H9 (cell line): ENCODE data around the gene OR1J4. TPM values are rescaled to one million over a fixed set of nuclear protein-coding genes. Genes with fewer than 3 reads are reported as not detected.

Source experiments
- DNase-seq: peaks from one replicate; pipeline ENCODE4 v3.0.0-alpha.2; 2017
- H2AFZ ChIP-seq: one replicate; pipeline ENCODE4 v1.6.1; 2013; ENCODE audit warnings: mild to moderate bottlenecking, low read length, control low read depth, moderate library complexity
- H2AK5ac ChIP-seq: 2 replicates; pipeline ENCODE4 v1.6.1; 2013; ENCODE audit warnings: low read length, control low read depth, mixed read lengths; ENCODE audit not compliant: insufficient read length
- H2BK120ac ChIP-seq: one replicate; pipeline ENCODE4 v1.6.1; 2013; ENCODE audit warnings: low read depth, mild to moderate bottlenecking, low read length, control low read depth, inconsistent platforms; ENCODE audit not compliant: poor library complexity, severe bottlenecking
- H2BK12ac ChIP-seq: 2 replicates; pipeline ENCODE4 v1.6.1; 2013; ENCODE audit warnings: low read length, control low read depth, mixed read lengths, low read depth; ENCODE audit not compliant: insufficient read length
- H2BK15ac ChIP-seq: 2 replicates; pipeline ENCODE4 v1.6.1; 2013; ENCODE audit warnings: low read depth, low read length, control low read depth
- H2BK20ac ChIP-seq: one replicate; pipeline ENCODE4 v1.6.1; 2013; ENCODE audit warnings: low read depth, mild to moderate bottlenecking, low read length, control low read depth, inconsistent platforms; ENCODE audit not compliant: poor library complexity, severe bottlenecking
- H2BK5ac ChIP-seq: 2 replicates; pipeline ENCODE4 v1.6.1; 2013; ENCODE audit warnings: low read length, control low read depth, mixed read lengths; ENCODE audit not compliant: insufficient read length
- H3K14ac ChIP-seq: 2 replicates; pipeline ENCODE4 v1.6.1; 2013; ENCODE audit warnings: low read length, control low read depth; ENCODE audit not compliant: insufficient read depth
- H3K18ac ChIP-seq: 2 replicates; pipeline ENCODE4 v1.6.1; 2013; ENCODE audit warnings: low read depth, mild to moderate bottlenecking, mixed read lengths, low read length, control low read depth; ENCODE audit not compliant: insufficient read length
- H3K23ac ChIP-seq: 2 replicates; pipeline ENCODE4 v1.6.1; 2013; ENCODE audit warnings: low read length, control low read depth, mixed read lengths, low read depth; ENCODE audit not compliant: insufficient read length
- H3K23me2 ChIP-seq: 2 replicates; pipeline ENCODE4 v1.6.1; 2013; ENCODE audit warnings: low read depth, mild to moderate bottlenecking, mixed read lengths, low read length, control low read depth; ENCODE audit not compliant: insufficient read length, poor library complexity, severe bottlenecking
- H3K27ac ChIP-seq: 2 replicates; pipeline ENCODE4 v1.5.1; 2013; ENCODE audit warnings: low read length, control low read depth, mixed read lengths, low read depth; ENCODE audit not compliant: insufficient read length
- H3K27me3 ChIP-seq: 2 replicates; pipeline ENCODE4 v1.6.1; 2013; ENCODE audit warnings: low read length, control low read depth, inconsistent platforms; ENCODE audit not compliant: insufficient read depth
- H3K4ac ChIP-seq: 2 replicates; pipeline ENCODE4 v1.6.1; 2013; ENCODE audit warnings: low read depth, mild to moderate bottlenecking, control low read depth, inconsistent platforms, low read length, moderate library complexity
- H3K4me1 ChIP-seq: 2 replicates; pipeline ENCODE4 v1.6.1; 2013; ENCODE audit warnings: low read length, control low read depth, inconsistent platforms; ENCODE audit not compliant: insufficient read depth
- H3K4me2 ChIP-seq: 2 replicates; pipeline ENCODE4 v1.6.1; 2013; ENCODE audit warnings: low read length, control low read depth, mixed read lengths; ENCODE audit not compliant: insufficient read length, insufficient read depth
- H3K56ac ChIP-seq: 2 replicates; pipeline ENCODE4 v1.6.1; 2013; ENCODE audit warnings: low read depth, mild to moderate bottlenecking, mixed read lengths, low read length, control low read depth; ENCODE audit not compliant: insufficient read length
- H3K79me1 ChIP-seq: 2 replicates; pipeline ENCODE4 v1.6.1; 2013; ENCODE audit warnings: low read depth, mild to moderate bottlenecking, moderate library complexity, low read length, control low read depth, inconsistent platforms; ENCODE audit not compliant: insufficient read depth, poor library complexity, severe bottlenecking
- H3K79me2 ChIP-seq: 2 replicates; pipeline ENCODE4 v1.6.1; 2013; ENCODE audit warnings: low read length, control low read depth, inconsistent platforms; ENCODE audit not compliant: insufficient read depth
- H3K9ac ChIP-seq: 2 replicates; pipeline ENCODE4 v1.6.1; 2013; ENCODE audit warnings: low read length, control low read depth, mixed read lengths; ENCODE audit not compliant: insufficient read length; ENCODE audit errors: extremely low read depth
- H3K9me3 ChIP-seq: one replicate; pipeline ENCODE4 v1.6.1; 2013; ENCODE audit warnings: low read depth, low read length, inconsistent platforms; ENCODE audit not compliant: control insufficient read depth
- H3T11ph ChIP-seq: one replicate; pipeline ENCODE4 v1.6.1; 2013; ENCODE audit warnings: mild to moderate bottlenecking, low read length, control low read depth, inconsistent platforms
- H4K20me1 ChIP-seq: one replicate; pipeline ENCODE4 v1.6.1; 2013; ENCODE audit not compliant: control insufficient read depth, insufficient read length, insufficient read depth
- H4K5ac ChIP-seq: 2 replicates; pipeline ENCODE4 v1.6.1; 2013; ENCODE audit warnings: low read depth, mild to moderate bottlenecking, mixed read lengths, low read length, control low read depth; ENCODE audit not compliant: insufficient read length
- H4K8ac ChIP-seq: replicated peaks from 2 replicates; pipeline ENCODE4 v1.6.1; 2013; ENCODE audit warnings: low read length, control low read depth, mixed read lengths, low read depth; ENCODE audit not compliant: insufficient read length
- H4K91ac ChIP-seq: 2 replicates; pipeline ENCODE4 v1.6.1; 2013; ENCODE audit warnings: low read depth, mild to moderate bottlenecking, moderate library complexity, mixed read lengths, low read length, control low read depth; ENCODE audit not compliant: insufficient read length
- H3K27ac Mint-ChIP-seq, 3 experiments: 2 replicates in 2 of 3; 3 replicates in 1 of 3; pipeline ENCODE4 v1.8.0; 2020 to 2021; ENCODE audit warnings: mixed read lengths in 3 of 3, mild to moderate bottlenecking in 1 of 3, moderate library complexity in 1 of 3
- H3K27me3 Mint-ChIP-seq: 2 replicates; pipeline ENCODE4 v1.8.0; 2021; ENCODE audit warnings: low read depth, mild to moderate bottlenecking, moderate library complexity, mixed read lengths
- H3K36me3 Mint-ChIP-seq, 3 experiments: 2 replicates in 2 of 3; 3 replicates in 1 of 3; pipeline ENCODE4 v1.8.0; 2020 to 2021; ENCODE audit warnings: low read depth in 3 of 3, mixed read lengths in 3 of 3; ENCODE audit not compliant: insufficient read depth in 1 of 3
- H3K4me1 Mint-ChIP-seq, 2 experiments: 2 replicates each; pipeline ENCODE4 v1.8.0; 2020; ENCODE audit warnings: mixed read lengths in 2 of 2
- H3K4me3 Mint-ChIP-seq, 2 experiments: 2 replicates in 1 of 2; 3 replicates in 1 of 2; pipeline ENCODE4 v1.8.0; 2020 to 2021; ENCODE audit warnings: mild to moderate bottlenecking in 2 of 2, mixed read lengths in 2 of 2, moderate library complexity in 1 of 2
- H3K9me3 Mint-ChIP-seq, 2 experiments: 2 replicates in 1 of 2; 3 replicates in 1 of 2; pipeline ENCODE4 v1.8.0; 2020; ENCODE audit warnings: mild to moderate bottlenecking in 2 of 2, mixed read lengths in 2 of 2, moderate library complexity in 1 of 2
- WGBS: extraction: QIAGEN DNeasy Blood & Tissue Kit; methylation state at CpG from one replicate; pipeline ENCODE4 v1.1.7; 2013; ENCODE audit warnings: missing lambda C conversion rate, low lambda C conversion rate, mixed read lengths; ENCODE audit not compliant: insufficient read length; ENCODE audit errors: extremely low coverage; 5-methylcytosine and 5-hydroxymethylcytosine counted together
- total RNA-seq: library from RNA; stranded (reverse); gene quantifications from 2 replicates; pipeline ENCODE4 v1.2.1, GENCODE V29; 2021
- TF ChIP-seq, protein P1 (sequence below): fragments of 200-600 bp; sonication (generic); conservative IDR thresholded peaks from 3 replicates; pipeline ENCODE4 v1.8.0; 2021; ENCODE audit warnings: antibody characterized with exemption, mild to moderate bottlenecking

Gene OR1J4
- total RNA-seq, 1 experiment from 2014 or later, result not detected

DNA sequence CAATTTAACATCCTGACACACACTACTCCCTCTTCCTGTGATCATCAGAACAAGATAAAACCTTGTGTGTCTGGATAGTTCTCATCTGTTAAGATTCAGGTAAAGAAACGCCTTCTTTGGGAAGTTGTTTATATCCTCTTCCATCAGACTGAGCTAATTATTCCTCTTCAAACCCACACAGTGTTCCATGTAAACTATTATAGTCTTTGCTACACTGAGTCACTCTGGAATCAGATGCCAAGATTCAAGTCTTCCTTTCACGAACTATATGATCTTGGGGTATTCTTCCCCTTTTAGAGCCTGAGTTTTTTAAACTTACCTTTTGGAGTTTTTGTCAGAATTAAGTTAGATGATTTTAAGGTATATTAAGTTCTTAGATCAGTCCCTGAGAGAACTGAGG lies 43.2 kb upstream of the OR1J4 start:
- H2BK15ac ChIP-seq, result no peak overlapping the region

More for the DNA sequence above, 43.2 kb upstream of the OR1J4 start:
- H4K8ac ChIP-seq, result no peak overlapping the region
- no peak overlapping the region for H2AFZ ChIP-seq
- H3K14ac ChIP-seq, result no peak overlapping the region
- H3K23ac ChIP-seq, result no peak overlapping the region
- no peak overlapping the region for H3K27ac ChIP-seq
- H2BK120ac ChIP-seq, result no peak overlapping the region
- no peak overlapping the region for H3K27ac Mint-ChIP-seq
- TF ChIP-seq, protein P1, sequence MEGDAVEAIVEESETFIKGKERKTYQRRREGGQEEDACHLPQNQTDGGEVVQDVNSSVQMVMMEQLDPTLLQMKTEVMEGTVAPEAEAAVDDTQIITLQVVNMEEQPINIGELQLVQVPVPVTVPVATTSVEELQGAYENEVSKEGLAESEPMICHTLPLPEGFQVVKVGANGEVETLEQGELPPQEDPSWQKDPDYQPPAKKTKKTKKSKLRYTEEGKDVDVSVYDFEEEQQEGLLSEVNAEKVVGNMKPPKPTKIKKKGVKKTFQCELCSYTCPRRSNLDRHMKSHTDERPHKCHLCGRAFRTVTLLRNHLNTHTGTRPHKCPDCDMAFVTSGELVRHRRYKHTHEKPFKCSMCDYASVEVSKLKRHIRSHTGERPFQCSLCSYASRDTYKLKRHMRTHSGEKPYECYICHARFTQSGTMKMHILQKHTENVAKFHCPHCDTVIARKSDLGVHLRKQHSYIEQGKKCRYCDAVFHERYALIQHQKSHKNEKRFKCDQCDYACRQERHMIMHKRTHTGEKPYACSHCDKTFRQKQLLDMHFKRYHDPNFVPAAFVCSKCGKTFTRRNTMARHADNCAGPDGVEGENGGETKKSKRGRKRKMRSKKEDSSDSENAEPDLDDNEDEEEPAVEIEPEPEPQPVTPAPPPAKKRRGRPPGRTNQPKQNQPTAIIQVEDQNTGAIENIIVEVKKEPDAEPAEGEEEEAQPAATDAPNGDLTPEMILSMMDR, result no peak
- no peaks in the 10 kb centered on the region for H3K4me1 Mint-ChIP-seq
- H3K9me3 ChIP-seq, result peaks cover 42% of the 10 kb centered on the region
- no peaks in the 10 kb centered on the region for H3K79me1 ChIP-seq
- no peak overlapping the region for H3K9ac ChIP-seq
- H3K23me2 ChIP-seq, result no peaks in the 10 kb centered on the region
- H3K4me3 Mint-ChIP-seq, result no peak overlapping the region
- H2BK5ac ChIP-seq, result no peak overlapping the region
- H3K27me3 Mint-ChIP-seq, result peaks cover 2% of the 10 kb centered on the region; the same call in 1 of the 2 replicates
- no peak overlapping the region for H2BK12ac ChIP-seq
- H2AK5ac ChIP-seq, result no peak overlapping the region
- H4K20me1 ChIP-seq, result no peaks in the 10 kb centered on the region
- WGBS, result no CpG with 5 or more reads among the region's 2 CpGs
- H4K5ac ChIP-seq, result no peak overlapping the region
- H3K18ac ChIP-seq, result no peak overlapping the region
- H3K36me3 Mint-ChIP-seq, result peaks cover 0 to 14% (median 0%) of the 10 kb centered on the region in 3 experiments; a peak in 3 of 7 replicates
- no peak for DNase-seq
- no peak overlapping the region for H3K56ac ChIP-seq
- peaks cover 70 to 95% of the 10 kb centered on the region in 2 experiments for H3K9me3 Mint-ChIP-seq
- H3T11ph ChIP-seq, result no peak overlapping the region
- no peaks in the 10 kb centered on the region for H3K27me3 ChIP-seq
- H3K79me2 ChIP-seq, result no peaks in the 10 kb centered on the region
- no peak overlapping the region for H3K4ac ChIP-seq
- H3K4me2 ChIP-seq, result no peak overlapping the region
- no peaks in the 10 kb centered on the region for H3K4me1 ChIP-seq
- no peak overlapping the region for H4K91ac ChIP-seq
- no peak overlapping the region for H2BK20ac ChIP-seq
